ENCODE results near the gene ZNRF1. TPM values are rescaled to one million over a fixed set of nuclear protein-coding genes. Genes with fewer than 3 reads are reported as not detected.
A peak's percentile ranks its signal among the peaks of the same experiment; 100 is the strongest.

The ZNRF1 gene
- total and polyA plus RNA-seq, 2 of the 13 experiments (the other 11 are each of a cell fraction or from before 2014, with no cell fraction given): 43.9 to 58.7 TPM

DNA sequence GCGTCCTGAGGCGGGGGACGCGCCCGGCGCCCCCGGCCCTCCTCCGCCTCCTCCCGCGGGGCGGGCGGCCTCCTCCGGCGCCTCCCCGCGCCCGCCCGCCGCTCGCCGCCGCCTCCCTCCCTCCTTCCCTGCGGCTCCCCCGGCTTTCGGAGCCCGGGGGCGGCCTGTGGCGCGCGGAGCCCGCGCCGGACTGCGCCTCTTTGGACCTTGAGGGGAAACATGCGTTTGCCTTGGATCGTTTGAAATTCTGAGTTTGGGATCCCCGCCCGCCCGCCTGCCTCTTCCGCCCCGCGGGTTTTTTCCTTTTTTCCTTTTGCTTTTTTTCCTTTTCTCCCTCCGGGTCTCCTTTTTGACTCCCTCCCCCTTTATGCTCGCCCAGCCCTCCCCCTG is 390 bp downstream of the ZNRF1 start (continued):
- TF ChIP-seq, protein P1, sequence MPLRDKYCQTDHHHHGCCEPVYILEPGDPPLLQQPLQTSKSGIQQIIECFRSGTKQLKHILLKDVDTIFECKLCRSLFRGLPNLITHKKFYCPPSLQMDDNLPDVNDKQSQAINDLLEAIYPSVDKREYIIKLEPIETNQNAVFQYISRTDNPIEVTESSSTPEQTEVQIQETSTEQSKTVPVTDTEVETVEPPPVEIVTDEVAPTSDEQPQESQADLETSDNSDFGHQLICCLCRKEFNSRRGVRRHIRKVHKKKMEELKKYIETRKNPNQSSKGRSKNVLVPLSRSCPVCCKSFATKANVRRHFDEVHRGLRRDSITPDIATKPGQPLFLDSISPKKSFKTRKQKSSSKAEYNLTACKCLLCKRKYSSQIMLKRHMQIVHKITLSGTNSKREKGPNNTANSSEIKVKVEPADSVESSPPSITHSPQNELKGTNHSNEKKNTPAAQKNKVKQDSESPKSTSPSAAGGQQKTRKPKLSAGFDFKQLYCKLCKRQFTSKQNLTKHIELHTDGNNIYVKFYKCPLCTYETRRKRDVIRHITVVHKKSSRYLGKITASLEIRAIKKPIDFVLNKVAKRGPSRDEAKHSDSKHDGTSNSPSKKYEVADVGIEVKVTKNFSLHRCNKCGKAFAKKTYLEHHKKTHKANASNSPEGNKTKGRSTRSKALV (CRISPR knock-in tag; IDR thresholded peaks at IDR 0.05): 0 out of 2 replicates have a peak, but pooled peaks have one; percentile 4
- TF ChIP-seq FOXJ3 (CRISPR knock-in tag; IDR thresholded peaks at IDR 0.05; ENCODE audit: borderline replicate concordance): no peak
- TF ChIP-seq SPEN (CRISPR knock-in tag; IDR thresholded peaks at IDR 0.05; ENCODE audit: low read depth): no peak
- TF ChIP-seq, protein P2, sequence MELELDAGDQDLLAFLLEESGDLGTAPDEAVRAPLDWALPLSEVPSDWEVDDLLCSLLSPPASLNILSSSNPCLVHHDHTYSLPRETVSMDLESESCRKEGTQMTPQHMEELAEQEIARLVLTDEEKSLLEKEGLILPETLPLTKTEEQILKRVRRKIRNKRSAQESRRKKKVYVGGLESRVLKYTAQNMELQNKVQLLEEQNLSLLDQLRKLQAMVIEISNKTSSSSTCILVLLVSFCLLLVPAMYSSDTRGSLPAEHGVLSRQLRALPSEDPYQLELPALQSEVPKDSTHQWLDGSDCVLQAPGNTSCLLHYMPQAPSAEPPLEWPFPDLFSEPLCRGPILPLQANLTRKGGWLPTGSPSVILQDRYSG (CRISPR knock-in tag; IDR thresholded peaks at IDR 0.05): no peak
- TF ChIP-seq ZNF430 (CRISPR knock-in tag; IDR thresholded peaks at IDR 0.05): 0 out of 2 replicates have a peak, but pooled peaks have one; percentile 10
- TF ChIP-seq HDAC1 (CRISPR knock-in tag; IDR thresholded peaks at IDR 0.05): no peak
- TF ChIP-seq FOXK1 (CRISPR knock-in tag; IDR thresholded peaks at IDR 0.05; ENCODE audit: borderline replicate concordance, low read depth): 0 out of 2 replicates have a peak, but pooled peaks have one; percentile 0
- TF ChIP-seq, protein P3, sequence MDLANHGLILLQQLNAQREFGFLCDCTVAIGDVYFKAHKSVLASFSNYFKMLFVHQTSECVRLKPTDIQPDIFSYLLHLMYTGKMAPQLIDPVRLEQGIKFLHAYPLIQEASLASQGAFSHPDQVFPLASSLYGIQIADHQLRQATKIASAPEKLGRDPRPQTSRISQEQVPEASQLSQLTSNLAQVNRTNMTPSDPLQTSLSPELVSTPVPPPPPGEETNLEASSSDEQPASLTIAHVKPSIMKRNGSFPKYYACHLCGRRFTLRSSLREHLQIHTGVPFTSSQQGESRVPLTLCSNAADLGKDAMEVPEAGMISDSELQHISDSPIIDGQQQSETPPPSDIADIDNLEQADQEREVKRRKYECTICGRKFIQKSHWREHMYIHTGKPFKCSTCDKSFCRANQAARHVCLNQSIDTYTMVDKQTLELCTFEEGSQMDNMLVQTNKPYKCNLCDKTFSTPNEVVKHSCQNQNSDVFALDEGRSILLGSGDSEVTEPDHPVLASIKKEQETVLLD (CRISPR knock-in tag; IDR thresholded peaks at IDR 0.05; ENCODE audit: low read depth): no peak
- no peak for TF ChIP-seq ZNF44 (CRISPR knock-in tag; IDR thresholded peaks at IDR 0.05)
- no peak for TF ChIP-seq PITX1 (CRISPR knock-in tag; IDR thresholded peaks at IDR 0.05)
- TF ChIP-seq, protein P4, sequence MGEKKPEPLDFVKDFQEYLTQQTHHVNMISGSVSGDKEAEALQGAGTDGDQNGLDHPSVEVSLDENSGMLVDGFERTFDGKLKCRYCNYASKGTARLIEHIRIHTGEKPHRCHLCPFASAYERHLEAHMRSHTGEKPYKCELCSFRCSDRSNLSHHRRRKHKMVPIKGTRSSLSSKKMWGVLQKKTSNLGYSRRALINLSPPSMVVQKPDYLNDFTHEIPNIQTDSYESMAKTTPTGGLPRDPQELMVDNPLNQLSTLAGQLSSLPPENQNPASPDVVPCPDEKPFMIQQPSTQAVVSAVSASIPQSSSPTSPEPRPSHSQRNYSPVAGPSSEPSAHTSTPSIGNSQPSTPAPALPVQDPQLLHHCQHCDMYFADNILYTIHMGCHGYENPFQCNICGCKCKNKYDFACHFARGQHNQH (CRISPR knock-in tag; IDR thresholded peaks at IDR 0.05): no peak
- TF ChIP-seq NFYC (CRISPR knock-in tag; IDR thresholded peaks at IDR 0.05): no peak
- TF ChIP-seq, protein P5, sequence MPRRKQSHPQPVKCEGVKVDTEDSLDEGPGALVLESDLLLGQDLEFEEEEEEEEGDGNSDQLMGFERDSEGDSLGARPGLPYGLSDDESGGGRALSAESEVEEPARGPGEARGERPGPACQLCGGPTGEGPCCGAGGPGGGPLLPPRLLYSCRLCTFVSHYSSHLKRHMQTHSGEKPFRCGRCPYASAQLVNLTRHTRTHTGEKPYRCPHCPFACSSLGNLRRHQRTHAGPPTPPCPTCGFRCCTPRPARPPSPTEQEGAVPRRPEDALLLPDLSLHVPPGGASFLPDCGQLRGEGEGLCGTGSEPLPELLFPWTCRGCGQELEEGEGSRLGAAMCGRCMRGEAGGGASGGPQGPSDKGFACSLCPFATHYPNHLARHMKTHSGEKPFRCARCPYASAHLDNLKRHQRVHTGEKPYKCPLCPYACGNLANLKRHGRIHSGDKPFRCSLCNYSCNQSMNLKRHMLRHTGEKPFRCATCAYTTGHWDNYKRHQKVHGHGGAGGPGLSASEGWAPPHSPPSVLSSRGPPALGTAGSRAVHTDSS (CRISPR knock-in tag; conservative IDR thresholded peaks at IDR 0.05): no peak
- TF ChIP-seq ZNF672 (CRISPR knock-in tag; IDR thresholded peaks at IDR 0.05): peak; percentile 56; the same call in 1 of the 2 replicates

Measured in HepG2 (cell line).